Central memory CD8-positive, alpha-beta T cell (primary cell): Measurements from ENCODE around the gene SUSD2.

Source experiments
- ATAC-seq: fragments of 150-1000 bp; cut with Tn5 transposase; replicated peaks from 2 replicates; pipeline ENCODE4 v1.10.0; 2022; ENCODE audit warnings: mild to moderate bottlenecking, moderate FRiP score, moderate number of reproducible peaks; ENCODE audit not compliant: poor library complexity, severe bottlenecking; ENCODE audit errors: extremely low read depth
- DNase-seq, 2 donors: peaks; one replicate each; pipeline ENCODE4 v3.0.0; 2021; ENCODE audit warnings: low spot score in 2 of 2
- H3K27ac Mint-ChIP-seq: one replicate; pipeline ENCODE4 v1.8.0; 2022; ENCODE audit warnings: low read depth, mild to moderate bottlenecking, moderate library complexity, mixed read lengths
- H3K27me3 Mint-ChIP-seq: one replicate; pipeline ENCODE4 v1.8.0; 2022; ENCODE audit warnings: mixed read lengths
- H3K36me3 Mint-ChIP-seq: one replicate; pipeline ENCODE4 v1.8.0; 2022; ENCODE audit warnings: mild to moderate bottlenecking, moderate library complexity, mixed read lengths; ENCODE audit not compliant: insufficient read depth
- H3K4me1 Mint-ChIP-seq: one replicate; pipeline ENCODE4 v1.8.0; 2022; ENCODE audit warnings: mixed read lengths
- H3K4me3 Mint-ChIP-seq: one replicate; pipeline ENCODE4 v1.8.0; 2022; ENCODE audit warnings: mild to moderate bottlenecking, moderate library complexity, mixed read lengths
- H3K9me3 Mint-ChIP-seq: one replicate; pipeline ENCODE4 v1.8.0; 2022; ENCODE audit warnings: mixed read lengths

Gene SUSD2

DNA sequence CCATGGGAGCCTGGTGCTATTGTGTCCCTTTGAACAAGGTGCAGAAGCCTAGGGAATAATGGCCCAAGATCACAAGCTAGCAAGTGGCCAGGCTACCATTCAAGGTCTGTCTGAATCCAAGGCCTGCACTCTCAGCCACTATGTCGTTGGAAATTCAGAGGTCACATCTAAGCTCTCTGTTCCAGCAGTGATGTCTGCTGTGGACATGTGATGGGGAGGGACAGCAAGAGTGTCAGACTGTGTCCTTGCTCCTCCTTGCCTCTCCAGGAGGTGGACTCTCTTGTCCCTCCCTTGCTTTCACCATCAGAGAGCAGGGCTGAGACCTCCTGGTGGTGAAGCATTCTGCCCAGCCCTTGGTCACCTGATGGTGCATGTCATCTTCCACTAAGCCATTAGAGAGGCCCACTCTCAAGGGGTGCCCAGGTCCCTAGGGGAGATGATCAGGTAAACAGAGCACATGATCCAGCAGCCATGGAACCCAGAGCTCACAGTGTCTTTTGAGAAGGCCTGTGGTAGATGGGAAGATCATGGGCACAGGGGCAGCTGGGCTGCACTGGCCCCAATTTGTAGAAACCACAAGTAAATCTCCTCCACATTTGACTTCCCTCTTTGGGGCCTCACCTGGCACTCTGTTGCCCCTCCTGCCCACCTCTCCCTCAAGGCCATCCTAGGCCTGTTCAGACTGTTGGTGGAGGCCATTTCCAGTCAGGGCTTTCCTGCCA lies 37.1 kb upstream of the SUSD2 start:
- DNase-seq = no peak
- H3K27me3 Mint-ChIP-seq = no peaks in the 10 kb centered on the region
- peaks cover 64% of the 10 kb centered on the region for H3K4me1 Mint-ChIP-seq
- H3K4me3 Mint-ChIP-seq = peak overlapping the region; percentile 60
- H3K27ac Mint-ChIP-seq = peak overlapping the region; percentile 72
- H3K36me3 Mint-ChIP-seq = peaks cover 9% of the 10 kb centered on the region
- no peak for ATAC-seq
- no peaks in the 10 kb centered on the region for H3K9me3 Mint-ChIP-seq

DNA sequence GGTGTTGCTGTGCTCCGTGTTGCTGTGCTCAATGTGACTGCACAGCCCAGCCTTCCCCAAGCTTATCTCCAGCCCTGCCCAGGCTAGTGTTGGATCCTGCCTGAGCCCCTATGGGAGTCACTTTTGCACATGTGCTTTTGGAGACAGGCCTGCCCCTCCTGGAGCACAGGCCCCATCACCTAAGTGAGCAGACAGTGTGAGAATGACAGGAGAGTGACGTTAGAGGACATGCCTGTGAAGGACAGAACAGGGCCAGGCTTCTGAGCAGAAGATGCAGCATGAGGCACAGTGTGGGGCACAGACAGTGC lies 36.6 kb upstream of the SUSD2 start:
- ATAC-seq (no peak), DNase-seq (no peak)
- Mint-ChIP-seq H3K9me3 (no peaks in the 10 kb centered on the region), H3K27me3 (no peaks in the 10 kb centered on the region), H3K4me3 (peak overlapping the region; percentile 60), H3K27ac (peak overlapping the region; percentile 72), H3K36me3 (peaks cover 9% of the 10 kb centered on the region), H3K4me1 (peaks cover 65% of the 10 kb centered on the region)

DNA sequence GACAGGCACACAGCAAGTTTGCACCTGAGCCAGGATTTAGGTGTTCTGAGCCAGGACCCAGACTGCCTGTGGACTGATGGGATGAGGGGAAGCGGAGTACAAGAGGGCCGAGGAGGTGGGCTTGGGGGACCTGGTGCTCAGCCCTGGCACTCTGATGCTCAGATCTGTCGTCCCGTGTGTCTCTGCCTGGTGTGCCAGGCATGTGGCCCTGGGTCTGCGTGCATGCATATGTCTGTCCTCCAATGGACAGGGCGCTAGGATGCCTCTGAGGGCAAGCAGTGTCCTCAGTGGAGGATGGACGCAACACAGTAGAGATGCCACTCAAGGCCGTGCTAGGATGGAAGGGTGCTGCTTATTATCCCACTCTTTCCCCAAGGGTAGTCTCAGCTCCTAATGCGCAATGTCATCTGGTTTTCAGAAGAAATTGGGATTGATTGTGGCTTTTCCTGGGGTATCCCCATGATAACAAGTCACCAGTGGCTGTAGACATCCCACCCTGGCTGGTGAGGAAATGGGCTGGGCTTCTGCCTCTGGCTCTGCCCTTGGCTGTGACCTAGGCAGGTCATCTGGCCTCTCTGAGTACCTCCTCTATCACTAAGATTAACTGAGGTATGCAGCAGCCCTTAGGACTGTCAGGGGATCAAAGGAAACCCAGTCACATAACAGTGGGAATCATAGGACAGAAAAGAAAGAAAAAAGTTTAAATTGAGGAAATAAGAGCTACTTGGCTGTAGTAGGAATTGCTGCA lies 35.7 kb upstream of the SUSD2 start:
- peak overlapping the region; percentile 50 for H3K4me3 Mint-ChIP-seq
- DNase-seq (no peak), ATAC-seq (no peak)
- no peaks in the 10 kb centered on the region for H3K9me3 Mint-ChIP-seq
- H3K27ac Mint-ChIP-seq = peak overlapping the region; percentile 48
- peaks cover 63% of the 10 kb centered on the region for H3K4me1 Mint-ChIP-seq
- H3K27me3 Mint-ChIP-seq = no peaks in the 10 kb centered on the region
- H3K36me3 Mint-ChIP-seq = peaks cover 7% of the 10 kb centered on the region

DNA sequence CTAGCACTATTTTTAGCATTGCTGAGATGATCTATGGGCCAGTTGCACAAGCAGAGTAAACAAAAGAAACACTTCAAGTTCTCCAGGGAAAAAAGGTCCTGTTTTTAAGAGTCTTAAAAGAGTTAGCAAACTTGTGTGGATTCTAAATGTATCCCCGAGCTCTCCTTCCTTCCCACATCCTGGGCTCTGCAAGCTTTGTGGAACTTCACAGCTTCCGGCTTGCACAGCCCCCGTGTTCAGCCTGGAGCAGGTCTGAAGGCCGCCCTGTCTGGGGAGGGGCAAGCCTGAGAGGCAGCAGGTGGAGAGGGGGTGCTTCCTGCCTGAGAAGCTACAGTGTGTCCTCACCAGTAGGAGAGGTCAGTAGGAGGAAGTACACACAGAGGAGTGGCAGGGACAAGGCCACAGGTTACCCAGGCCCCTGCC lies 35.1 kb upstream of the SUSD2 start:
- ATAC-seq (peak; percentile 28), DNase-seq (no peak)
- Mint-ChIP-seq H3K27me3 (no peaks in the 10 kb centered on the region), H3K4me3 (peak overlapping the region; percentile 50), H3K27ac (peak overlapping the region; percentile 48), H3K36me3 (peaks cover 7% of the 10 kb centered on the region), H3K4me1 (peaks cover 63% of the 10 kb centered on the region), H3K9me3 (no peaks in the 10 kb centered on the region)

DNA sequence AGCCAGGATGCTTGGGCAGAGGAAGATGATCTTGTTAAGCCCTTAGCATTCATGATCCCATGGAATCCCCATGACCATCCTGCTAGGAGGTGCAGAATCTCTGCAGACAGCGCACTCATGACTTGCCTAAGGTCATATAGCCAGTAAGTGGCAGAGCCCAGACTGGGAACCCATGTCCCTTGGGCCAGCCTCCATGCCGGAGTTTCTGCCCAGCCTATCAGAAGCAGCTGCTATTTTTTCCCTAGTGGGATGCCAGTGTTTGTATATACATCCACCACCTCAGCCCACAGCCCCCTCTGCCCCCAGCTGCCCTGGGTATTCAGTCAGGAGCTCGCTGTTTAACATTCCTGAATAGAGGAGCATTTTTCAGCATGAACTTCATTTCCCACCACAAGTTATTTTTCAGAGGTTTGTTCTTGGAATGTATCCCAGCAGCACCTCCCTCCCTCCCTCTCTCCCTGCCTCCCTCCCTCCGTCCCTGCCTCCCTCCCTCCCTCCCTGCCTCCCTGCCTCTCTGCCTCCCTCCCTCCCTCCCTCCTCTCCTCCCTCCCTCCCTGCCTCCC lies 34.4 kb upstream of the SUSD2 start:
- Mint-ChIP-seq H3K4me3 (peak overlapping the region; percentile 14), H3K27ac (peak overlapping the region; percentile 90), H3K4me1 (peaks cover 59% of the 10 kb centered on the region), H3K36me3 (peaks cover 2% of the 10 kb centered on the region), H3K27me3 (no peaks in the 10 kb centered on the region), H3K9me3 (no peaks in the 10 kb centered on the region)
- no peak for ATAC-seq
- DNase-seq = no peak

DNA sequence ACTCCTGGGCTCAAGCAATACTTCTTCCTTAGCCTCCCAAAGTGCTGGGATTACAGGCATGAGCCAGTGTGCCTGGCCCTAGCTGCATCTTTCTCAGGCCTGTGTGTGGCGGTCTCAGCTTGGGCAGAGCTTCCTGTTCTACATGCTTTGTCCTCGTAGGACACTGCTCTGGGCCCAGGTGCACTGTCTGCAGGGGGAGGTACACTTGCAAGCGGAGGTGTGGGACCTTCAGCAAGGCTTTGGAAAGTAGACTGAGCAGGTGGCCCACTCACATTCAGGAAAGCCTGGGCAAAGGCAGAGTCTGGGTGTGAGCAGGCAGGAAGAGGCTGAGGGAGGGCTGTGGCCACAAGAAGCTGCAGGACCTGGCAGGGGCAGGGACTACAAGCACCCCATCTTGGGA lies 33.6 kb upstream of the SUSD2 start:
- peaks cover 59% of the 10 kb centered on the region for H3K4me1 Mint-ChIP-seq
- no peaks in the 10 kb centered on the region for H3K9me3 Mint-ChIP-seq
- H3K36me3 Mint-ChIP-seq = peaks cover 2% of the 10 kb centered on the region
- ATAC-seq (no peak), DNase-seq (no peak)
- peak overlapping the region; percentile 14 for H3K4me3 Mint-ChIP-seq
- H3K27me3 Mint-ChIP-seq = no peaks in the 10 kb centered on the region
- peak overlapping the region; percentile 90 for H3K27ac Mint-ChIP-seq

DNA sequence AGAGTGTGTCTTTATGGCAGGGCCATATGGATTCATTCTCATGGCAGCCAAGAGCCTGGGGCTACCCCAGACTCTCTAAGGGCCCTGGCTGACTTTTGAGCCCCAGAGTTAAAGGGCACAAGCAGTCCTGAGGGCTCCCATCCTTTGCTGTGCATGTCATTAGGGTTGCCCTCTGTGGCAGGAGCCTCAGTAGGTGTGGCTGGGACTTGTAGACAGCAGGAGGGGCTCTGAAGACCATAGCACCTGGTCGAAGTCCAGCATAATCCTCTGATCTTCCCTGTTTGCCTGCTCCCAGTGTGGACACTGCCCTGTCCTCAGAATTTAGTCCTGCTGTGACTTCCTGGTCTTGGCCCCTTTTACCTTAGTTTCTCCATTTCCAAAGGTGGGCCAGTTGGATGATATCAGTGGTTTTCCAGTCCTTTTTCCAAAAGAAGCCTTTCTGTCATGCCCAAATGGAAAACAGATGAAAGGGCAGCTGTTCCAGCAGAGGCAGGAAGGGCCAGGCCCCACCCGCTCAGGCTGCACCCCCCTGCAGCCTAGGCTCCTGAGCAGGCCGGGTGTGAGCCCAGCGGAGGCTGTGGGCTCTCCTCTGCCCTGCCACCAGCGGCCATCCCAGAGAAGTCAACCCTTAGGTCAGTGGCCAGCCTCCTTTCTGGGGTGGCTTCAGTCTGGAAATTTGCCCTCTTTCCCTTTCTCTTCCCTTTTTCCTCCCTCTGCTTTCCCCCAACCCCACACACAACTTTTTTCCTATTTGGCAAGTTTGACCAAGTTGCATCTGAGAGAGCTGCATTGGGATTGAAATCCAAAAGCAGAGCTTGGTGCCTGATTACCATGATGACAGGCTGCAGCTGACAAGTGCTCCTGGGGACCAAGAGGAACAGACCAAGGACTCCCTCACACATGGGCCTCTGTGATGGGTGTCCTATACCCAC lies 32.8 kb upstream of the SUSD2 start:
- peaks cover 2% of the 10 kb centered on the region for H3K36me3 Mint-ChIP-seq
- H3K27me3 Mint-ChIP-seq = no peaks in the 10 kb centered on the region
- H3K4me1 Mint-ChIP-seq = peaks cover 62% of the 10 kb centered on the region
- H3K9me3 Mint-ChIP-seq = no peaks in the 10 kb centered on the region
- no peak overlapping the region for H3K4me3 Mint-ChIP-seq
- DNase-seq (no peak), ATAC-seq (no peak)
- peak overlapping the region; percentile 90 for H3K27ac Mint-ChIP-seq

DNA sequence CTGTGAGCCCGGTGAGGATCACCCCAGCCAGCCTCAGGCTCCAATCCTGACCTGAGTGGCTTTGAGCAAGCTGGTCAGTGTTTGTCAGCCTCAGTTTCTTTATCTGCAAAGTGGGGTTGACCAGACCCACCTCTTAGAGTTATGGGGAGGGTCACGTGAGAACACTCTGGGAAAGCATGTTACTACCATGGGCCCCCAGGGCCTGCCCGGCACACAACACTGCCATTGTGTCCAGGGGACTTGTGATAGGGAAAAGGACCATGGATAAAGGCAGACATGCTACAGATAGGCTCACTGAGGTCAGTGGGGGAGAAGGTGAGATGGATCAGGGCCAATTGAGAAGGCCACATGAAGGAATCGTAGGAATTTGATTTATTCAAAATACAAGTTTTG lies 32.1 kb upstream of the SUSD2 start:
- ATAC-seq = no peak
- H3K27ac Mint-ChIP-seq = peak overlapping the region; percentile 58
- no peak overlapping the region for H3K4me3 Mint-ChIP-seq
- H3K9me3 Mint-ChIP-seq = no peaks in the 10 kb centered on the region
- peaks cover 2% of the 10 kb centered on the region for H3K36me3 Mint-ChIP-seq
- DNase-seq = no peak
- no peaks in the 10 kb centered on the region for H3K27me3 Mint-ChIP-seq
- H3K4me1 Mint-ChIP-seq = peaks cover 68% of the 10 kb centered on the region

DNA sequence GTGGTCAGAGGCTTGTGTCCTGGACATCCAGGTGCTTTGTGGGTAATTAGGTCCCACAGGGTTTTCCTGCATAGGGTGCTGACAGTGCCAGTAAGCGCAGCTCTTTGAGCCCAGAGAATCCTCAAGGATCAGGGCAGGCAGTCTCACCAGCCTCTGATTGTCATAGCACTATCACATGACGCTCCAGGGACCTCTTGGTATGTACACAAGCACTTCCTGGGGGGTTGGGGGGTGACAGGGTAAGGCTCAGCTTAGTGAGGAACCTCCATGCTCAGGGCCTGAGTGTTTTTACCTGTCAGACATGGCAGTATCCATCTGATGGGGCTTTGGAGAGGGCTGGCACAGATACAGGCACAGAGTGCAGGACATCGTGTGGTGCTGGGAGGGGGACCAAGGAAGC lies 27.9 kb upstream of the SUSD2 start:
- peak; percentile 35 for ATAC-seq
- Mint-ChIP-seq H3K27ac (peak overlapping the region; percentile 79), H3K4me3 (peak overlapping the region; percentile 93), H3K36me3 (peaks cover 7% of the 10 kb centered on the region), H3K27me3 (no peaks in the 10 kb centered on the region), H3K9me3 (no peaks in the 10 kb centered on the region), H3K4me1 (peaks cover 72% of the 10 kb centered on the region)
- DNase-seq = peak in 1 of 2 donors; percentile 31

DNA sequence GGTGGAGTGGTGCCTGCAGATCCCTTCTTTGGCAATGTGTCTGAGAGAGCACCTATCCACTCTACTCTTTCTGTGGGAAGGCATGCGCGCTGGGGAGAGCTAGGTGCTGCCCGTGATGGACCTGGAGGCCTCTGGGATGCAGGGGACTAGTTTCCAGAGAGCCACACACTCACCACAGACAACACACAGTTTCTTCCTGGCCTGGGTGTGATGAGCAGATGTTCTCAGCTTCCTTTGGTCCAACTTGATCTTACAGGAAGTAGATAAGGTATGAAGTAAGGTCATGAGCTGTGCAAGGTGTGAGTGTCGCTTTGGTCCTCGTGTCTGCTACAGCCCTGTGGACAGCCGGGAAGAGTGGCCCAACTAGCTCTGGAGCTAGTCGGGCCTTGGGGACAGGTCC lies 27.3 kb upstream of the SUSD2 start:
- Mint-ChIP-seq H3K4me3 (peak overlapping the region; percentile 93), H3K36me3 (peaks cover 6% of the 10 kb centered on the region), H3K4me1 (peaks cover 75% of the 10 kb centered on the region), H3K9me3 (no peaks in the 10 kb centered on the region), H3K27me3 (no peaks in the 10 kb centered on the region), H3K27ac (peak overlapping the region; percentile 79)
- no peak for ATAC-seq
- no peak for DNase-seq

DNA sequence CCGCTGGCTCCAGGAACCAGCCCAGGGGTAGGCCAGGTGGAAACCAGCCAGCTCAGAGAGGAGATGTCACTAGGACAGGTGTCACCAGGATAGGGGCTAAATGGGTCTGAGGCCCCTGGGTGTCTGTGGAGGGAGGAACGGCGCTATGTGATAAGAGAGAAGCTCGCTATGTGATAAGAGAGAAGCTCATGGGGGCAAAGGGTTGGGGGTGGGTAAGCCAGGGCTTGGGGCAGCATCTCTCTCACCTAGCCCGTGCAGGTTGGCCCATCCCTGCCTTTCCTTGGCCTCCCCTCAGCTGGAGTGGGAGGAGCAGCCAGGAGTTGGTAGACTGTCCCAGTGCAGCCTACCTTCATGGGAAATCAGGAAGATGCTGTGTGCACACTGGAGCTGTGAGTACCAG lies 26.5 kb upstream of the SUSD2 start:
- no peak for ATAC-seq
- Mint-ChIP-seq H3K27ac (peak overlapping the region; percentile 79), H3K4me1 (peaks cover 77% of the 10 kb centered on the region), H3K36me3 (peaks cover 7% of the 10 kb centered on the region), H3K27me3 (no peaks in the 10 kb centered on the region), H3K9me3 (no peaks in the 10 kb centered on the region), H3K4me3 (peak overlapping the region; percentile 93)
- no peak for DNase-seq

DNA sequence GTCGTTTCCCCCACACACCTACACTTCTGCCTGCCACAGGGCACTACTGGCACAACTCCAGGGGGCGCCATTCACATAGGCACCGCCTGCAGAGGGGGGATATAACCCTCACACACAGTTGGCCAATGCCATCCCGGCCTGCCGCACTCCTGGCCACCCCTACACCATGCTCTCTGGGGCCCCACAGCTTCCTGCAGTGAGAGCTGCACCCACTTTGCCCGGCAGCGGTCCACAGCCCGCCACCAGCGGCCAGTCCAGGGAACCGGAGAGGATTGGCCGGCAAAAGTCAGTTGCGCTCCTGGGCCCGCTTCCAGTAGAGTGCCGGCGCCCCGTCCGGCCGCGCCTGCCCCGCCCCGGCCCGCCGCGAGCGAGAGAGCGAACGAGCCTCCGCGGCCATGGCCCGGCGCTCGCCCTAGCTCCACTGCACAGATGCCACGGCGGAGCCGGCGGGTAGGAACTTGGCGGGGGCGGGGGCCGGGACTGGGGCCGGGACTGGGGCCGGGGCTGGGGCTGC lies 25.6 kb upstream of the SUSD2 start:
- DNase-seq (peak; percentile 24 to 30), ATAC-seq (peak; percentile 34)
- Mint-ChIP-seq H3K27me3 (no peaks in the 10 kb centered on the region), H3K36me3 (peaks cover 8% of the 10 kb centered on the region), H3K27ac (peak overlapping the region; percentile 79), H3K4me1 (peaks cover 75% of the 10 kb centered on the region), H3K9me3 (no peaks in the 10 kb centered on the region), H3K4me3 (peak overlapping the region; percentile 93)
